ENCODE measurements around the gene CITED2.

The CITED2 gene

GRCh38 chr6:139381216-139381865, 6.9 kb upstream of the CITED2 start:
- DNase-seq: no peak

GRCh38 chr6:139380611-139381010, 6.2 kb upstream of the CITED2 start:
- no peak for DNase-seq

- DNase-seq: no peak
Measured at GRCh38 chr6:139380168-139380567, 5.7 kb upstream of the CITED2 start.

- DNase-seq: no peak
Measured at GRCh38 chr6:139378882-139379341, 4.5 kb upstream of the CITED2 start.

- DNase-seq: no peak
Measured at GRCh38 chr6:139378226-139378625, 3.8 kb upstream of the CITED2 start.

GRCh38 chr6:139376604-139377218, 2.3 kb upstream of the CITED2 start:
- DNase-seq: no peak

- no peak for DNase-seq
Measured at GRCh38 chr6:139376017-139376330, 1.5 kb upstream of the CITED2 start.

- DNase-seq: peak; percentile 79
Measured at GRCh38 chr6:139375226-139376016, 973 bp upstream of the CITED2 start.

GRCh38 chr6:139373928-139374356, 506 bp downstream of the CITED2 start:
- DNase-seq: no peak

- peak; percentile 25 for DNase-seq
Measured at GRCh38 chr6:139373154-139373927, 1.1 kb downstream of the CITED2 start.

- no peak for DNase-seq
Measured at GRCh38 chr6:139372326-139373153, 1.9 kb downstream of the CITED2 start.

- DNase-seq: no peak
Measured at GRCh38 chr6:139371421-139372203, 2.8 kb downstream of the CITED2 start.

- DNase-seq: no peak
Measured at GRCh38 chr6:139370999-139371345, 3.5 kb downstream of the CITED2 start.

- DNase-seq: no peak
Measured at GRCh38 chr6:139370283-139370998, 4.0 kb downstream of the CITED2 start.

GRCh38 chr6:139369568-139370282, 4.7 kb downstream of the CITED2 start:
- DNase-seq: peak; percentile 36

- DNase-seq: no peak
Measured at GRCh38 chr6:139369068-139369467, 5.4 kb downstream of the CITED2 start.

GRCh38 chr6:139368661-139369060, 5.8 kb downstream of the CITED2 start:
- DNase-seq: no peak

- no peak for DNase-seq
Measured at GRCh38 chr6:139367810-139368351, 6.6 kb downstream of the CITED2 start.

- no peak for DNase-seq
Measured at GRCh38 chr6:139364982-139365379, 9.5 kb downstream of the CITED2 start.

Measured in NCI-H2227 treated with DMSO at 0.1 percent for 48 hours (cell line).